Stimulated activated CD8-positive, alpha-beta memory T cell treated with anti-CD3 and anti-CD28 coated beads, Interleukin-15, amount 100 ng/mL, for 4 hours (primary cell): ENCODE measurements around the gene WDR75.

Experiments used
- DNase-seq, 2 donors: peaks; one replicate each; pipeline ENCODE4 v3.0.0-alpha.2; 2020; ENCODE audit warnings: low read depth in 2 of 2

WDR75 gene

DNA sequence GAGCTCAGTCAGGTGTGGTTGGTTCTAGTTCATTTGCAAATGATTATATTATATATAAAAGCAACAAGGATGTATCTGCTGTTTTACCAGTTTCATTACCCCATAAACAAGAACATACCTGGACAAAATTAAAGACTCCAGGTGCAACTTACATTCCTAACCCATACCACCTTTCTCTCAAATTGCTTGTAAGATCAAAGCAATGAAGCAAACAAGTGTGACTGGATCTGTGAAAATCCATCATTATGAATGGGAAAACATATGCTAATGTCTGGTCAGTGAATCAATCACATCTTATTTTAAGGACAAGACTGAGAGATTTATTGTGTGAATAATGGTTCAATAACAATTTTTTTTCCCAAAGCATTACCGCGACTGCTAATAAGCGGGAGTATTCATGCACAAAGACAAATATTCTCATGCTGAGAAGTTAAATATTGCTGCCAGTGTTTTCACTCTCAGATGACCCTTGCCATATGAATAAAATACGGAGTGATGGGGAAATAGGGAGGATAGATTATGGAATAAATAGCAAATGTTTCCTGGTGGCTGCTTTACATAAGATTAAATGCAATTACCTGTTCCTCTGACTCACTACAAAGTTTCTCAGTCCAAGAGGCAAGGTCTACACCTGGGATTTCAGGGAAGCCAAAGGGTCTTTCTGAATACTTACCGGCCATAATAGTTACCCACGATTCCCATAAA lies 59.3 kb downstream of the WDR75 start:
- no peak for DNase-seq

GRCh38 chr2:189501487-189501886 lies 60.2 kb downstream of the WDR75 start:
- no peak for DNase-seq

- DNase-seq, result no peak
These were observed 61.4 kb downstream of the WDR75 start for GRCh38 chr2:189502714-189503113.

DNA sequence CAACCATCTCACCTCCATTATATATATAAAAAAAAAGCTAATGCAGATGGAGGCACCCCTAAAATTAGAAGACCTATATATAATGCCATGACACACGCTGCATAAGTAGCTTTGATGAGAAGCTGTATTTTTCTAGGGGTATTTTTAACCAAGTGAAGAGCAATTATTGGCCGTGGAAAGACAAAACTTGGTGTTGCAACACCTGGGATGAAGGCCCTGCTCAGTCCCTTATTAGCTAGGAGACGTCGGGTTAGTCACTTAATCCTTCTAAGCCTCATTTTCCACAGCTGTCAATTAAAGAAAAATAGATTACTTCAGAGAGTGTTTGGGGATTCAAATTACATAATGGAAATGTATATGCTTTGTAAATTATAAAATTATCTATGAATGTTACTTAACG lies 63.0 kb downstream of the WDR75 start:
- DNase-seq, result no peak

DNA sequence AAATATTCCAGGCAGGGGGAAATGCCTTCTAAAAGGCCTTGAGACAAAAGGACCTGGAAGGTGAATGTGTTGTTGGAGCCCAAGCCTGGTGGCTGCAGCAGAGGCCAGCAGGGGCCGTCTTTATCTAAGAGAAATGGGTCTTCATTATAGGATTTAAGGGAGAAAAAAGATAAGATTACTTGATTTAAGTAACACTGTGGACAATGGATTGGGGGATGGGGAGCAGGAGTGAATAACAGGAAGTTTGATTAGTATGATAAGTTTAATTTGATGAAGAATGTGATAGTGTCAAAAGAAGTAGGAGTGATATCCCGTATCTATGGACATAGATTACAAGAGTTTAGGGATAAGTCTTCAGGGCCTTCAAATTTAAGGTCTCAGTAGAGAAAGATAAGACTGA lies 64.2 kb downstream of the WDR75 start:
- no peak for DNase-seq

DNA sequence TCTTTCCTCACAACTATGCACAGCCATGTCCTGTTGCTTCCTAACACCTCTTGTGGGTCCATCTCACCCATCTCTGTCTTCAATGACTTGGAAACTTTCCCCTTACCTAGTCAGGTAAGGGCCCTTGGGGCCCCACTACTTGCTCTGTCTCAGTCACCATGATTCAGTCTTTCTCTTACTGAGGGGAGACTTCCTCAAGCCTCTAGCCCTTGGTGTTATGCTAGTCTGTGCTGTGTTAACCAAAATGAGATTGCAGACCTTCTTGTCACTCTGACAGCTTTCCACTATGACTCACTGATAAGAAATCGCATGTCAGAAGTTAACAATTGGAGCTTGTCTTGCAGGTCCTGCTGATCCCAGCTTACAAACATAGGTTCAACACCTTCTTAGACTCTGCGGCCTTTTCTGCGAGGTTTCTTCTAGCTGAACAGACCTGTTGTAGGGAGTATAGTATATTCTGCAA lies 65.3 kb downstream of the WDR75 start:
- DNase-seq, result no peak

DNA sequence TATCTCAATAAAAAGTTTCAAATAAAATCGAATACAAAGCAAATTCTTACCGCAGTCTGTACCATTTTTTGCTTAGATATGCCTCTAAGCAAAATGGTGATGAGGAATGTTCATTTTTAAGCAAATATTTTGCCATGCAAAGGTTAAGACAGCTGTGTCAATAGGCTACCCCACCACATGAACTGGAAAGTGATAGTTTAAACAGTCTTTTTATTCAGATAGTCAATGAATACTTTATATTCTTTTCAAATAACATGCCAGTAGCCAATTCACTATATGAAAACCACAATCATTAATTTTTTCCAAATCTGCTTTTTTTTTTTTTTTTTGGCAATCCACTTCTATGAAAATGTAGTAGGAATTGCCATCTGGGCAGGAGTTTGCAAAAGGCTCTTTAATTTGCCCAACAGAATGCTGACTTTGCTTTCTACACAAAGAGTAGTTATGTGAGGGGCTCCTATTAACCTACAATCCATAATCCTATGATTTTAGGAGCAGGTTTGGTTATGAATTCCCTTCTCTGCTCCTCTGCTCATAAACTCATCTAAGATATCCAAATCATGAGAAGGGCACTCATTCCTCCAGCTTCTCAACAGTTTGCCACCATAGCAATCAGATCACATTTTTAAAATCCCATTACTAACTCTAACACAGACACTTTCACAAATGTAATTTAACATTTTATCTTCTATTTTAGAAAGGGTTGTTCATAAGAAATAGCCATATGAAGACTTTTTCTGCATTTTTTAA lies 70.1 kb downstream of the WDR75 start:
- no peak for DNase-seq

GRCh38 chr2:189511960-189512319 lies 70.7 kb downstream of the WDR75 start:
- no peak for DNase-seq

- DNase-seq, result no peak
These were observed 71.6 kb downstream of the WDR75 start for GRCh38 chr2:189512879-189513278.

DNA sequence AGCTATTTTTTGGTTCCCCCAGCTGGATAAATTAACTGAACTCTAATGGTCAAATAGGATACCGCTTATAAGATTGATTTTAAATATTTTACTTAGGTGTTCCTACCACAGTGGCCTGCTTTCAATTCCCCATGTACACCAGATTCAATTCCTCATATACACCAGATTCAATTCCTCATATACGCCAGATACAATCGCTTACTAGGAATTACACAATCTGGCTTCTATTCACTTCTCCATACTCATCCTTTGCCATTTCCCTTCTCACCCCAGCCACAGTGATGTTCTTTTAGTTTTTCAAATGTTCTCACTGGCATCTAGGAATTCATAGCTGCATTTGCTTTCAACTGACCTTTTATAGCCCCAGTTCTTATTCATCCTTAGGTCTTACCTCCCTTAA lies 72.8 kb downstream of the WDR75 start:
- DNase-seq, result no peak

- no peak for DNase-seq
These were observed 74.0 kb downstream of the WDR75 start for GRCh38 chr2:189515264-189515663.

GRCh38 chr2:189516546-189516945 lies 75.3 kb downstream of the WDR75 start:
- no peak for DNase-seq

DNA sequence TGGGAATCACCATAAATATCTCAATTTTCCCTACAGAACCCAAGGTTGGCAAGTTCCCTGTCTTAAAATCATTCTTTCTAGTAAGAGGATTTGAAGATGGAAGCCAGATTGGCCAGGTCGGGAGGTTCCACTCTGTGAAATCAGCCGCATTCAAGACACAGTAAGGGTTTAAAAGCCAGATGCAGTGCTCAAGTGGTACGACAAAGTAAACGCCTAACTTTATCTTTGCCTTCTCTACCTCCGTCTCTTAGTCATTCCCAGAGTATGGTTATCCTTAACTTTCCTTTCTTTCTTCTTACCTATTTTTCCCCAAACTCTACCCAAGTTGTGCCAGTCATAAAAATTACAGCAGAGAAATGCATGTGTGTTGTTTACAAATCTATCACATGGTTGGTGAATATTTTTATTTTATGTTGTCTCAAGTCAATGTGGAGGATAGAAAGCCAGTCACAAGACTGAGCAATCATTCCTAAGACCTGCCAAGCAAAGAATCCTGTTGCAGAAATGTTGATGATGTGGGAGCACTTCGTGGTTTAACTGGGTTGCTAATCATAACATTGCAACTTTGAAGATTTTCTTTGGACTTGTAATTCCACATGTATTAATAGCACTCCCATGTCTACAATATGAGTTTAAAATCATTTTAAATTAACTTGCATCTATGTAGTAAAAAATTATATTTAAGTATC lies 76.7 kb downstream of the WDR75 start:
- DNase-seq, result no peak

DNA sequence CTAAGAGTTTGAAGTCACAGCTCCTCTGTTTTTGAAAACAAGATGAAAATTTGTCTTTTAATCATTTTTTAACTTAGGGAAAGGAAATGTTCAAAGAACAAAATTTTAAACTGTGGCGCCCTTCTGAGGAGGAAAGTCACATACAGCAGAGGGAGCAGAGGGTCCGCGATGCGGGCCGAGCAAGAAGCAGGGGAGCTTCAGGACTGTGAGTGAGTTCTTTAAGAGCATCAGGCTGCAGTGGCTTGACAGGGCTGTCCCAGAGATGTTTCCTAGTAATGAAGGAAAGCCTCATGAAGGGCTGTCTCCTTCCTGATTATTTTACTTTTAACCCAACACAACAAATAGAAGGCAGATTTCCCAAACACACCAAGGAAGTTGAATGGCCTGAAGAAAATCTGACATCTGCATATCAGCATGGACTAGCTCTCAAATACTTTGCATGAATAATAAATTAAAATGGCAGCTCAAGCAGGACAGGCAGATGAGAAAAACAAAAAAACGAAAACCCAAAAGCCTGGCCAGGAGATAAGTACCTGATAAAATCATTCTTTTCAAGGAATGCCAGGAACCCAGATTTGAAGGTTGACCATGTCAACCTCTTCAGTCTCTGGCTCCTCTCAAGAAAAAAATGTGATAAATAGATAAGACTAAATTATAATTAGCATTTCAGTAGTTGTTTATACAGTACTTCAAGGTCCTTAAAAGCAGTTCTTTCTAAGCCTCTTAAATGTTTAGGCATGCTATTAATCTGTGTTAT lies 78.5 kb downstream of the WDR75 start:
- no peak for DNase-seq

DNA sequence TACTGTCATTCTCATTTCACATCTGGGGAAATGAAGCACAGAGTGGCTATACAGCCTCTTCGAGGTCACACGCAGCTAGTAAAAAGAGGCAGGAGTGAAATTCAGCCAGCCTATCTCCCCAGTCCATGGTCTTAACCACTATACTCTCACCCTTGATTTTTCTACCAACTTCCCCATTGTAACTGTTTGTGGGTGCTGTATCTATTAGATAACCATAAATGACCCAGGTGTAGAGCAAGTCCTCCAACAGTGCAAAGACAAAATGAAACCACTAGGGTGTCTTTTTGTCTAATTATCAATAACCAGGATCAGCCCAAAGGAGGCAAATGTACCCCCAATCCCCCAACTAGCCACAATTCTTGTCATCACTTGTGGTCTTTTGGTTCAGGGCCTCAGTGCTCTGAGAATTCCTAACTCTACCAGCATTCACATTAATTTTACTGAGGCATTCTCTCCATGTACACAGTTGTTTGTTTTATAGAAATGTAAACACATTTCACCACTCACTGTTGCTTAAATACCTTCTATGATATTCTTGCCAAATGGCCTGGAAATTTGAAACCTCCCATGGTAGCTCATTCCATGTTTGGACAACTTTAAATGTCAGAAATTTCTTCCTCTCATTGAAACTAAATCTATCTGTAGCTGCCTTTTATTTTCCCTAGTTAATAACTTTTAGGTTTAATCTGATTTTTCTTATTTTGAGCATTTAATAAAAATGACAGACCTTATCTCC lies 80.6 kb downstream of the WDR75 start:
- no peak for DNase-seq

- DNase-seq, result no peak
These were observed 81.3 kb downstream of the WDR75 start for GRCh38 chr2:189522435-189523151.

DNA sequence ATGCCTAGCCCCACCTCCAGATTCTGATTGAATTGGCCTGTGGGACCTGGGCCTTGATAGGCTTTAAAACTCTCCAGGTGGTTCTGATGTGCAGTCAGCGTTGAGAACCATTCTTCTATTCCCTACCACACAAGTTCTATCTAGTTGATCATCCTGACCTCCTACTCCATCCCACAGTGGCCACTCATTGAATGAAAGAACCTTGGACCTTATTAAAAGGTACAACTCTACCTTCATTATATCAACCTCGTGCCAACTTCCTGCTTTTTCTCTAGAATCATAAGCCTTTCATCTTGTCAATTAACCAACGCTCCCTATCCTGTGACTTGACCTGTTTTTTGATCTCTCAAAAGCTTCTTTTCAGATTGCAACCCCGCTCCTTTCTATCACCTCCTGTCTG lies 83.5 kb downstream of the WDR75 start:
- no peak for DNase-seq
